ENCODE data around the gene EPHA3.

Gene EPHA3

DNA sequence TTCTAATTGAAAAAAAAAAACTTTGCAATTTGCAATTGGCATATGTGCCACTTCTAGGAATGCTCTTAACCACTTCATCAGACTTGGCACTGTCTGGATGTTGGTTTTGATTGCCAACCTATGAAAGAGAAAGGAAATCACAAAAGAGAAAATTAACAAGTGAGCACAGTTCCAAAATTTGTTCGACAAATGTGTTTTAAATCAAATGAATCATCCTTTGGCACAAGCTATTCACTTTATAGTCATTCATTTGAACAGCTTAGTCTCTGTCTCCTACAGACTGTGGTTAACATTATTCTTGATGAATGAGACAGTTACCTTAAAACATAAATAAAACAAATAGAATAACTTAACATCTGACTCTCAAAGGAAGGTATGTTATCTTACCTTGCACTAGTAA is 265.0 kb downstream of the EPHA3 start:
- DNase-seq = no peak

DNA sequence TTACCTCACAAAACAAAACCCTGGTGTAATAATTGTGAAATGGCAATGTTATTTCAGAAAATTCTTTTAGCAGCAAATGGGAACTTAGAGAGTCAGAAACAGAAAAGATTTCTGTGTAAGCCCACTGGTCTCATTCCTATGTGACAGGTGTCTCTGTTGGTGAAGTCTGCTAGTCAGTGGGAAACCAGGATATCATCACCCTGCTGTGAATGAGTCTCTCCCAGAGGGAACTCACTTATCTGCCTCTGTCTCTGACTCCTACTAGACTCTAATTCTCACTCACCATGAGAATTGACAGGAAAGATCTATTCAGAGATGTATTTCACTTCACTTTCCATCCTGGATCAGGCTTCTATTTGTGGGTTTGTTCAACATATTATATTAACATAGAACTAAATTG is 266.0 kb downstream of the EPHA3 start:
- no peak for DNase-seq

DNA sequence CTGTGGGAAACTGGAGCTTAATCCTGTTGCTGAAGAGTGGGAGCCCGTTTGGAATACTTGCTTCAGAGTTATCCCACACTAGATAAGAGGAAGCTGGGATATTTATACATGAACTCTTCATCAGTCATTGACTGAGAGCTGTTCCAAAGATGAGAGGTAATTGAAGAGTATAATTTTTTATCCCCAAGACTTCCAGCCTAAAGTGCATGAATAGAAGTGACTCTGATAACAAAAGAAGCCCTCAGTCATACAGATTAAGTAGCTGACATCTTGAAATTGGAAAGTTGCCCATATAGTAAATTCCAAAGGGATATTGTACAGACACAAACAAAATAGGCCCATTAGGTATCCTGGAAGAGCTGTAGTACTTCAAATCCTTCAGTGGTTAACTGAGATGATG is 268.0 kb downstream of the EPHA3 start:
- no peak for DNase-seq

DNA sequence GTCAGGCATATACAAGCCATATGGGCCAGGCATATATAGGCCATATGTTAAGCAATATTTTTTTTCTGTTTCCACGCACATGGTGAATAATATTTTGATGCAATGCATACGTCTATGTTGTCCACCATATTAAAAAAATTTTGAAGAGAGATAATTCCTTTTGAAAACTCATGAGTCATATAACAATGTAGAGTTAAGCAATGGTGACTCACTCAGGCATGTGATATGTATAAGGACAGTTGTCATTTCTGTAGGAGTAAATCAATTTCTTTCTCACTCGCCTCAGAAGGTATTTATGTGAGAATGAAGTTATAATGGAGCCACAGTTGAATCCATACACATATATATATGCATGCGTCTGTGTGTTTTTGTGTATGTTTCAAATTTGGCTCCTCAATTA is 272.6 kb downstream of the EPHA3 start:
- DNase-seq = no peak

DNA sequence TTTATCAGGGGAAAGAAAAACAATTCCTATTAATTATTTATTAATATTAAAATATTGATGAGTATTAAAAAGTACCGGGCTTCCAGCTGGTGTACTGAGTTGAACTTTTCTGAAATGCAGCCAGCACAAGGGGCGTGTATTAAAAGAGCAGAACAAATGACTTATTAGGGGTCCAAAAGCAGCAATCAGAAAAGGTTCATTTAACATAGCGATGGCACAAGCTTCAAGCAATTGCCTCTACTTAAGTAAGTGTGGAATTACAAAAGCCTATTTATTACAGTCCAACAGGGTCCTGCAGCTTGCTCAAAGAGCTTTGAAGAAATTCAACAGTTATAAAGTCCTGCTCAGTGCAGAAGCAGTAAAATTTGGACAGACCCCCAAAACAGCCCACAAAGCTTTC is 285.6 kb downstream of the EPHA3 start:
- no peak for DNase-seq

DNA sequence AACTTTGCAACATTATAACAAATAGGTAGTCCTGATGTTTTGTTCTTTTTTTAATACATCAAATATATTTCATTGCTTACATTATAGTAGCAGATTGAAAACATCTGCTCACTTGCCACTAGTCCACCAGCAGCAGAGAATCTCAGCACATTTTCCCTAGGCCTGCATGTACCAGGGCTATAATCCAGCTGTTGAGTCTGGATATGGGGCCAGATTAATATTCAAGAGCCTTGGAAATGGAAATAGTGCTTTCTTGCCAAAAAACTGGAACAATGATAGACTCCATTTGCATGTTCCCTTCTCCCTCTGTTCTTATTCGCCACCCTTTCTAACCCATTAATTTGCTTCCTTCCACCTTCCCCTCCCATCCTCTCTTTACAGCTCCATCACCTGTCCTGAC is 288.0 kb downstream of the EPHA3 start:
- DNase-seq = no peak

DNA sequence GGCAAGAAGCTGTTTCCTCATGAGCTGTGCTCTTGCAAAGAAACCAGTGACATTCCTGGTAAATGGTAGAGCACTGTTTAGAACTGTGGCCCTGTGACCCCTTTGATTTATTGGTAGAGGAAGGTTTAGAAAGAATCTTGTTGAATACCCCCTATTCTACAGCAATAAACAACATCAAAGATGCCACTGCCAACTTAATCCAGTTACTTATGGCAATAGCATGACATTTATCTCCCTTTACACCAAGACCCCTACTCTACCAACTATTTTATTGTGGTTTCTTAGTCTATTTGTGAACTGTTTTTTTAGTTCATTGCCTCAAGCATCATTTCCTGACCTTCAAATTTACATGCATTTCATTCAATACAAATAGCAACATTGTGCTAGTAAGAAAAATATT is 288.6 kb downstream of the EPHA3 start:
- DNase-seq = no peak

DNA sequence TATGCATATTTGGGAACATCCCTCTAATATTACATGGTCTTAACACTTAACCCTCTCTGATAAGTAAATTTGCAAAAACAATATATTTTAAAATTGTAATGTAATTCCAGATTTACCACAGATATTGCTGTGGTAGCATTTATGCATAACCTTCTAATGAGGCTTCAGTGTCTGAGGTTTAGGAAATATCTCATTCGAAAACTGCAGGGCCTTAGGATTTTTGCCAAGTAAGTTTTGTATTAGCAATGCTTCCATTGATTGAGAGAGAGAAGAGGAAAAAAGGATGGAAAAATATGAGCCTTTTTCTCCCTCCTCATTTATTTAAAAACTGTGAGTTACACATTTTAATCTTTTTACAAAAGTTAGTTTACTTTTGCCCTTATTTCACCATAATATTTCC is 294.6 kb downstream of the EPHA3 start:
- DNase-seq = no peak

DNA sequence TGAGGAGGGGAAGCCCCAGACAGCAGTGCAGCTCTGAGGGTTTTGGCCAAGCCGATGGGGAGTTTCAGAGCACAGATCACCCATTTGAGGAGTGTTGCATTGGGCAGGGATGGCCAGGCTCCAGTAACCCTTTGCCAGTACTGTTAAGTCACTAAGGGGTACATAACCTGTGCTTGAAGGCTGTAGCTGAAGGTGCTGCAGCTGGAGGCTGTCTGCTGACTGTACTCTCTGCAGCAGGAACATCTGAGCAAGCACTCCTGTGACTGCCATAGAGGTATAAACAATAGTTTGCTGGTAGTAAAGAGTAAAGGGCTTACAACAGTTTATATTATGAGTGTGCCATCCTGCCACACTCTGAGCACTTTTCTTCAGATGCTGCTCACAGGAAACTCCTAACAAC is 297.8 kb downstream of the EPHA3 start:
- DNase-seq = no peak

DNA sequence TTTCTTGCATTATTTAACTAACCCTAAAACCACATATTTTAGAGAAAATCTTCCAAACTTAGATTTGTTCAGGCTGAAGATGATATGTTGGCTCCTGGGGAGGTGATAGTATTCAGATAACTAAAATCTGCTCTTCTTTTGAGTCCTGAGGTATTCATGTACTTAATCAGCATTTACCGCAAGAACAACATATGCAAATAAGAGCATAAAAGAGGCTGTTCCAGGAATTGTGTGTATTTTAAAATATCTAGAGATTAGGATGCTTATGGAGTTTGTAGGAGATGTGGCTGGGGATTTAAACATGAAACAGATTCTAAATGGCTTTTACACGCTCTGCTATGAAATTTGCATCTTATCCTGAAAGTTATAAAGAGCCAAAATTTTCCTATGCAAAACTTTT is 298.2 kb downstream of the EPHA3 start:
- no peak for DNase-seq

DNA sequence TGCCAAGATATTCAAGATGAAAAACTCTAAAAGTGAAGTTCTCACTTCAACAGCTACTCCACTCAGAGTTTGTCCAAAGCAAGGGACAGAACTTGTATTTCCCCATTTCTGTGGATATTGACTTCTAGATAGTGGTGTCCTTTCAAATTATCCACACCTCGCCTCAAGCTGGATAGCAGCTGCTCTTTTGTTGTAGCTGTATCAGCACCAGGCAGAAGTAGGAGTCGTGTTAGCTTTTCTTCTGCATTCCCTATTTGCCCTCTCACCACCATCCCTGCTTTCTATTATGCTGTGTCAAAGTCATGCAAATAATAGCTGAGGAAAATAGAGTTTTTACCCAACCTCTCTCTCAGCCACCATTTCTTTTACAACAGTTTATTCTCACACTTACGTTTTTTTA is 303.8 kb downstream of the EPHA3 start:
- DNase-seq = no peak

DNA sequence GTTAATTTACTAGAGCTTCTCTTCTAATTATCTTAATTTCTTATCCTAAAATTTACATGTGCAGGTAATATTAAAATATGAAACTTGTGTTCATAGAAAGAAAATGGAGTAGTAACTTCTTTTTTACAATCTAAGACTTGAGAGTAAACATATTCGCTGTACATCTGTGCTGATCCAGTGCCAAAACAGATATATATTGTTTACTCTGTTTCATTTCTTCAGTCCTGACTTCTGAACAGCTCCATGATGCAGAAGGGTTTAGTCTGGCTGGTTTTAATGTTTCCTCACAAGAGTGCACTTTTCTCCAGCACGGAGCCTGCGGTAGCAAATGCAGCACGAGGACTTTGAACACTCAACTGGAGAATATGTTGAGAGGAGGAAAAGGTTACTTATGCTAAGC is 306.8 kb downstream of the EPHA3 start:
- DNase-seq = no peak

DNA sequence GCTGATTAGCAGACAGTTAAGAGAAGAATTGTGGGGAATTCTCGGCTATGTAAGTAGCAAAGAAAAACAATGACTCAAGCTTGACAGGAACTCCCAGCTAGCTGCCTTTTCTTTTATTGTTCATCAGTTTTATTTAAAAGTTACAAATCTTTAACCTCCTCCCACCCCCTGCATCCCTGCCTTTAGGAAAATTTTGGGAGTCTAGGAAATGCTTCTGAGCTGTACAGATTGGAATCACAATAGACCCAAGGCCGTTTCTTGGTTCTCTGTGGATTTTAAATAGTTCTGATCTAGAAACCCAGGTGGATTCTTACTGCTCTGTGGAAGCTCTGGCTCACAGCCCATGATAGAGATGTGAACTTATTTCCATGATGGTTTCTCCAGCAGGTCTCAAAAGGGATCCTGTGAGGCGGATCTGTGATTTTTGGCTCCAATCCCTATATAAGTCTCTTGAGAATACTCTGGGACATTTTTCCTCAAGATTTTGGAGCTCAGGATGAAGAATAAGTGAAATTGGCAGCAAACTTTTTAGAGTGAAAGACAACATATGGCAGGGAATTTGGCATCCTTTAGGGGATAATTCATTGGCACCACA is 312.3 kb downstream of the EPHA3 start:
- DNase-seq = no peak

DNA sequence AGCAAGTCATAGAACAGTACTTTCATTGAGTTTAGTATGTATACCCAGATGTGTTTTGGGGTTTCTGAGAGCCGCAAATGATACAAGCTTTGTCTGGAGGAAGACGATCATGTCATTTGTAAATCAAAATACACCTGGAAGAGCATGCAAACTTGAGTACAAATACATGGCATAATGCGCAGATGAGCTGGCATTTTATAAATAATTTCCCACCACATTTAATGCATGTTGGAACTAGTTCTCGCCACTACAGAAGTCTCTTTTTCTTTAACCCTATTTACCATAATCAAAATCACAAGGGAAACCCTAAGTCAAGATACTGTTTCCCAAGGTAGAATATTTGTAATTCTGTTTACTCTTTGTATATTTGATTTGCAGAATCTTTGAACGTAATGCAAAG is 318.6 kb downstream of the EPHA3 start:
- DNase-seq = no peak

DNA sequence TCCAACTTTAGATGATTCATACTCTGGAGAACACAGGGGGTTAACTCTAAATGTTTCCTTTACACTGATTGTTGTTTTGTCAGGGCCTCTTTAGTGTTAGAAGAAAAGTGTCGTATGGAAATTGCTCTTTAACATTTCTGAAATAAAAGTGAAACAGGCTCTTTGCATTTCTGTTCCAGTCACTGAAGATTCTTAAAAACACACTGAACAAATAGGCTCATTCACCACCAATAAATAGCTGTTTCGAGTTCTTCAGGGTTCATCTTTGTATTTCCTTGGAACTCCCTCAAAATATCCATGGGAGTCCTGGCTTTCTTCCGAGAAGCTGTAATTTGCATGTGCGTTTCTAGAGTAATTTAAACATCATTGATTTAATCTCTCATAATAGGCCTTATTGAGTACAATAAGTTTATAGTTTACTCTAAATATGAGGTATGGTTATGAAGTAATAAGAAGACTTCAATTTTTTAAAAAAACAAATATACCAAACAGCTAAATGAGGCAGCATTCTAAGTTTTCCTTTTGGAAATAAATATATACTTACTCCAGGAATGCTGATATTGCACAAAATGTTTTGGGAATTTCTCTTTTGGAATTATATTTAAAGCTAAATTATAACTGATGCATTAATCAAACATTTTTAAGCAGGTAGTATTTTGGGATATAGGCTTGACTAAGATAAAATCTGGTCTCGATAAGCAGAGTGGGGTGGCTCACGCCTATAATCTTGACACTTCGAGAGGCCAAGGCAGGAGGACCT is 327.4 kb downstream of the EPHA3 start:
- DNase-seq = no peak

DNA sequence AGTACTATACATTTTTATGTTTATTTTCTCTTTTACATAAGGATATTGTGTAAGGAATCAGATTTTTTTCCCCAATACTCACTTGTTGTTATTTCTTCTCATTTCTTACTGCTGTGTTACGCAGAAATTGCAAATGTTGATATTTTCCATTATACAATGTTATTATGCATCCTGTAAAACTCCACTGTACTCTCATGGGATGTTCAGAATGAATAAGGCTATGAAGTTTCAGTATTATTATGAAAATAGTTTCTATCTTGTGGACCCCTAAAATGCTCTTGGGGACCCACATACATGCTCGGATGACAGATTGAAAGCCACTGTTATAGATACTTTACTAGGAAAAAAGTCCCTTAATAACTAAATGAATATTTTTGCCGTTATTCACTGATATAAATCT is 329.4 kb downstream of the EPHA3 start:
- DNase-seq = no peak

DNA sequence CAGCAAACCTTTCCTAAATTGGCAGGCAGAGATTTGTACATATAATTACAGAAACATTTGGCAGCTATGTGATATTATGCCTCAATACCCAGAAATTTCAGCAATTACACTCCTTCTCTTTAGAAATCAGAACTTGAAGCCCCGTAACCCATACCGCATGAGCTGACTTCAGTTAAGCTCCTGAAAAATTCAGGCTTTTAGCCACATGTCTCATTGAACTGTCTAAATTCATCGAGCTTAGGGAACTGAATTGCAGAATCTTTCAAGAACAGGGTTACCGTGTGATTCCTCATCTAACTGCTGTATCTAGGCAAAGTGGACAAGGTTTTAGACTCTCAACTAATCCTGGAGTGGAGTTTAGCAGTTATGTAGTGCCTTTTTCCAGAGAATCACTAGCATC is 333.0 kb downstream of the EPHA3 start:
- no peak for DNase-seq

DNA sequence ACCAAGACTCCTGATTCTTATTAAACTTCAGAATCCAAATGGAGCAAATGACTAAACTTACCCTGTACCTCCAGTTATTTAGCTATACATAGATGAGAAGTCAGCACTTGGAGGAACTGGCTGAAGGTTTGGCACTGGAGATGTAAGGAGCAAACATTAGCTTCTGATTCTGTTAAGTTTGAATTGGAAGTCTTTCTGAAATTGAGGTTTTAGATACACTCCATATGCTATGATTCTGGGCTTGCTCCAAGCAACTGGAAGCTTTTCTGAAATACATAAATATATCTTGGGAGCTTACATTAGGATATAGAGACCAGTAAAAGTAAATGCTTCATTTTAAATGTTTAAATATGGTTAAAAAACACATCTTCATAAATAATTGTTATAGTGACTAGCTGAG is 333.7 kb downstream of the EPHA3 start:
- DNase-seq = no peak

DNA sequence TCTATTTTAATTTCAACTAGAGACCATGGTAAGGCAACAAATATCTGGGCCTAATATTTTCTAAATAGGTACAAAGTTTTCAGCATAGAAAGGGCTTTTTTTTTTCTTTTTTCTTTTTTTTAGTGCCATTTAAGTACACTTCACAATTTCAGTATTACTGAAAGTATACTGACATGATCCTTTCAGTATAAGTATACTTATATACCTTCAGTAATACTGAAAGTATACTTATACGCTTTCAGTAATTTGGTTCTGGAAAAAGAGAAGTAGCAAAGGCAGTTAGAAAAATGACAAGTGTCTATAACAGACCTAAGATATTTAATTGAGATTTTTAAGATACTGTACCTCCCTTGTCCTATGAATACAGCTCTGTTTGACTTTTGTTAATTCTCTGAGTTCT is 339.2 kb downstream of the EPHA3 start:
- no peak for DNase-seq

DNA sequence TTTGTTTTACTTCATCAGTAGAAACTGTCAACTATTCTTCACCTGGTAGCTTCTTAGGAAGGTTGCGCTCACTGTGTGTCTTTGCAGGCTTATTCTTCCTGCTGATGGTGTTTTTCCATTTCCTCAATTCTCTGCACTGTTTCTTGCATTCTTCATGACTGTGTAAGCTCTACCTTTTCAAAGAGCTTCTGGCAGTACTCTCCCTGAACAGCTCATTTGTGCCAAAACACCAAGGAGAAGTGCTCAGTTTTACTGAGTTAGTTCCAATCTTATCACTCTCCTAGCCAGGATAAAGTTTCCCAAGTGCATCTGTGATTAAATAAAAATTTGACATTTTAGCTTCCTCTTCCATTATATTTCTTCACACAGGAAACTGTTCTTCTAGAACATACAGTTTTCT is 339.8 kb downstream of the EPHA3 start:
- DNase-seq = no peak

DNA sequence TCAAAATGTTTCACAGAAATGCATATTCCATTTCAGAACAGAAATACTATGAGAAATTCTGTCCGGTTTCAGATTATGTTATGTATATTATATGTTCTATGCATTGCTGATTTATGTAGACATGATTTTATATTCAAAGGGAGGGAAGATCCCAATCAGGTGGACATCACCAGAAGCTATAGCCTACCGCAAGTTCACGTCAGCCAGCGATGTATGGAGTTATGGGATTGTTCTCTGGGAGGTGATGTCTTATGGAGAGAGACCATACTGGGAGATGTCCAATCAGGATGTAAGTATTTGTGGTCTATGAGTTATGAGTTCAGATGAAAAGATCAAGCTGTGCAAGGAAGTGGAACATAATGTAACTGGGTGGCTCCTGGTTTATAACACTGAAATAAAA is 341.7 kb downstream of the EPHA3 start:
- DNase-seq = no peak

DNA sequence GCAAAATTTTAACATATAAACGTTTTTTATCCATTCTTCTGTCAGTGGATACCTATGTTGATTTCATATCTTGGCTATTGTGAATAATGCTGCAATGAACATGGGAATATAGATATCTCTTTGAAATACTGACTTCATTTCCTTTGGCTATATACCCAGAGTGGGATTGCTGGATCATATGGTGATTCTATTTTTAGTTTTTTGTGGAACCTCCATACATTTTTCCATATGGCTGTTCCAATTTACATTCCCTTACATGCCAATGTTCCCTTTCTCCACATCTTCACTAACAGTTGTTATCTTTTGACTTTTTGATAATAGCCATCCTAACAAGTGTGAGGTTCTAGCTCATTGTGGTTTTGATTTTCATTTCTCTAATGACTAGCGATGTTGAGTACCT is 344.6 kb downstream of the EPHA3 start:
- no peak for DNase-seq

DNA sequence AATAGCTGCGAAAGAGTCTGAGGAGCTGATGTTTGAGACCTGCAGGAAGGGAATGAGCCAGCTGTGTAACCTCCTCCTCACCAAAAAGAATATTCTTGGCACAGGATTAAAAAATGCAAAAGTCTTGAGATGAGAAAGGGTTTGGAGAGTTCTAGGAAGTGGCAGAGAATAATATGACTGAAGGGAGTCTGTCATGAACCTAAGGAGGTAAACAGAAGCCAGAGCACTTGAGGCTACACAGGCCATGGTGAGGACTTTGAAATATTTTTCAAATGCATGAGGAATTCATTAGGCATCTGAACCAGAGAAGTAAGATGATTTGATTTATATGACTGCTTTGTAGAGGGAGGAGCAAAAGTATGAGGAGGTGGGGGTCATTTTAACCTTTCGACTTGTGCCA is 347.8 kb downstream of the EPHA3 start:
- DNase-seq = no peak

DNA sequence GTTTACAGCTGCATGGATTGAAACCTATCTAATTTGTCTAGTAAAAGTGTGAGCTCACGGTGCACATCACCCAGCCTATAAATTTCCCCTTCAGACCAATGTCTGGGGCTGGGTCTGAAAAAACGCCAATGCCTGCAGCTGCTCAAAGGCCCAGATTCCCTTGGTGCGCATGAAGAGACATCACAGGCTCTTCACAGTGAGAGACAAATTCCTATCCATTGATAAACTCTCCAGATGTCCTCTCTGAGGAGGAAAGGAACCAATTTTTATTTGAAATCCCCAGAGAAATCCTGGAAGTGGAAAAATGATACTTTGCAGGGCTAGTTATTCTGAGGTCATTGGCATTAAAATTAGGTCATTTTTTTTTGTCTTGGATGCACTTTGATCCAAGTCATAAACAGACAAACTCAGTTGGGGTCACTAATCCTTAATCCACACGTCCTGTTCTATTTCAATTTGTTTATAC is 360.5 kb downstream of the EPHA3 start:
- DNase-seq = no peak

DNA sequence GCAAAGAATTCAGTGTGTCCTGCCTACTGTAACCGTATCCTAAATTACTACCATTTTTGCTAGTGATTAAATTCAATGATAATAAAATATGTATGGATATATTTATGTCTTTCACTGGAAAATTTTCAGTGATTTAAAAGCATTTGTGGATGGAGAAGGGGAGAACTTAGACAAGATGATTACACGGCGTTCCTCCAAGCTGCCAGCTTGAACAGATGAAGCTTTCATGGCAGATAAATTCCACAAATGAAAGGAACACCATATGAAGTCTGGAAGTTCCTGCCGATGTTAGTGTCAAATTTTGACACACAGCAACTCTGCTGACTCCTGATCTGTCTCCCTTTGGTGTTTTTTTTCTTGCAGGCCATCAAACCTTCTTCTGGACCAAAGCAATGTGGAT is 364.7 kb downstream of the EPHA3 start:
- no peak for DNase-seq
